Gastroesophageal sphincter (tissue), 3 donors: ENCODE data around the gene TNXB.
"Not testable (repeated sequence)": the region's sequence is repeated elsewhere in the genome, so short reads cannot be mapped to it uniquely, and the experiment has no call there.

ENCODE experiments used
- CTCF ChIP-seq, 4 experiments: fragments of 200-600 bp in 2 of 4; fragments of 450-650 bp in 2 of 4; sonication (generic) in 1 of 4; IDR thresholded peaks; one replicate each; pipeline ENCODE4 v1.5.1; 2017 to 2019; ENCODE audit warnings: antibody characterized with exemption in 4 of 4, mild to moderate bottlenecking in 2 of 4, moderate library complexity in 2 of 4
- POLR2A ChIP-seq, 2 donors: fragments of 450-650 bp; IDR thresholded peaks; one replicate each; pipeline ENCODE4 v1.6.1; 2017; ENCODE audit warnings: antibody characterized with exemption in 2 of 2, mild to moderate bottlenecking in 2 of 2, moderate library complexity in 1 of 2

GRCh38 chr6:32004393-32004792 lies 104.7 kb downstream of the TNXB start:
- not testable (repeated sequence) for TF ChIP-seq POLR2A, CTCF (IDR thresholded peaks at IDR 0.05)
